Measurements from ENCODE around the gene ITGB4.
"Not testable (repeated sequence)": the region's sequence is repeated elsewhere in the genome, so short reads cannot be mapped to it uniquely, and the experiment has no call there.

ITGB4 gene

GRCh38 chr17:75773808-75774470, 52.7 kb downstream of the ITGB4 start:
- no peak for DNase-seq

DNA sequence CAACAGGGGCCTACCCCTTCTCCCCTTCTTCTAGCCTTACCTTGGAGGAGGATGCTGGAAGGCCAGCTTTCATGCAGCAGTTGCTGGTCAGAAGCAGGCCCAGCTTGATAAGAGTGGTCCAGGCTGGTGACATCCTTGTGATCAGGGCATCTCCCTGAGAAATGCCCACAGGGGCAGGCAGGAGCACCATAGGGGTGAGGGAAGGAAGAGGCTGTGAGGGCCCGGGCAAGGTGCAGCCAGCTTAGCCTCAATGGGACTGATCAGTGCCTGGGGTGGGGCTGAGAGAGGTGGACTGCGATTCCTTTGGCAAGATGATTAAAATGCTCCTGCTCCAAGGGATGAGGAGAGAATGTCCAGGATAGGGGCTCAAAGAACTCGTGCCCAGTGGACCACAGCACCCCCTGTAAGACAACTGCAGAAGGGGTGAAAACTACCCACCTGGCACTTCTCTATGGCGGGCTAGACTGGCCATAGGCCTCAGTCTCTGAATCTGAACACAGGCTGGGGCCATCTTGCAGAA, 53.3 kb downstream of the ITGB4 start:
- peak; percentile 22 for DNase-seq

GRCh38 chr17:75774991-75775668, 53.9 kb downstream of the ITGB4 start:
- peak; percentile 23 for DNase-seq

DNA sequence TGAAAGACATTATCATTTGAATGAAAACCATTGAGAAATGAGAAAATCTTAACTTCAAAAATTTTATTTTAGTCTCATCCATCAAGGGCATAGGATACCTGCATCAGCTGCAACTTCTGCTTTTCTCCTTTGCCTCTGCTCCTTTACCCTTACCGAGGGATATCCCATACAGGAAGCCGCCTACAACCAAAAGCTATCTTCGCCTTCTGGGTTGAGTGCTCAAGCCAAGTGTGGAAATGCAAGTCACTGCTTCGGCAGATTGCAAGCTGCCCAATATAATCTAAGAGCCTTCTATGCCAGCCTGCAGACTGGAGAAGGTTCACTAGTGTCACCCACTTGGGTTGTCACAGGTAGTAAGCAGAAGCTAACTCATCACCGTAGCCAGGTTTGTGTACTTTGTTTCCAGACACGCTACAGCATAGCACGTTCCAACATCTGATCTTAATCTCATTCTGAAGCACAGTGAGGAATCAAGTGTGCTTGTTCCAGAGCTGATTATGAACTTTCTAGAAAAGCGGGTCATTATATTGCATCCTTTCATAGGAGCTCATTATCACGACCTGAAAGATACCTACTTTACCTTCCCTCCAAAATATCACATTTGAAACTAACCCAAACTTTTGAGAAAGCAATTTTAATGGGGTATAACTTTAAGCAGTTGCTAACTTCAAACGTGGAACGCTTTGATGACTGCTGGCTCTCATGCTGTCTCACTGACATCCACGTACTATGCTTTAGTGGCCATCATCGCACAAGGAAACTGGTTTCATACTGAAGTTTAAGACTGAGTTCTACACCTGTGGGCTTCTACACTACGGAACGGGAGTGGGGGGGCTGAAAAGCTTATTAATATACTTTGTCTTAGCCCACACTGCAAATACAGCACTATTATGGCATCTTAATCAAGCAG, 55.4 kb downstream of the ITGB4 start:
- peak; percentile 39 for DNase-seq

DNA sequence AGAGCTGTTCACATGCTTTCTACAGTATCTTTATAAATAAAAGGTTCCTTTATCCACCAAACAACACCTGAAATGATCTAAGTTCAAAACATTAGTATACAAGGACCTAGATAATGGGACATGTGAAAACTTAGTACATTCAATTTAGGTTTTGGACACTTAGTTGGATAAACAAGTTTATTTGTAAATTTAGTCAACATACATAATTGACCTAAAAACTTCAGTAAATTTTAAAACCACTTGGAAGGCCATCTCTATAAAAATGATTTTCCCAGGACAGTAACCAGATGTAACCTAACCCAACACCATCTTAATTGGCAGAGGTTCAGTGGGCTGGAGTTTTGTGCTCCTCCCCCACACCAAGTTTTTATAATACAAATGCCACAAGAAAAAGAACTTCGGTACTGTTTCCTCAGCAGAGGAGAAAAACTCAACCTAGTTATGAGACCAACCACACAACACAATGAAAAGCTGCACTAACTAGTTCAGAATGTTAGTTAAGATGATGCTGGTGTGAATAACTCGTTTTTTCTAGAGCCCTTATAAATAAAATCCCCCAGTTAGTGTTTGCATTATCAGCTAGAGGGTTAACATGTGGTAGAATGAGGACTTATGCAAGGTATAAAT, 56.1 kb downstream of the ITGB4 start:
- DNase-seq = no peak

DNA sequence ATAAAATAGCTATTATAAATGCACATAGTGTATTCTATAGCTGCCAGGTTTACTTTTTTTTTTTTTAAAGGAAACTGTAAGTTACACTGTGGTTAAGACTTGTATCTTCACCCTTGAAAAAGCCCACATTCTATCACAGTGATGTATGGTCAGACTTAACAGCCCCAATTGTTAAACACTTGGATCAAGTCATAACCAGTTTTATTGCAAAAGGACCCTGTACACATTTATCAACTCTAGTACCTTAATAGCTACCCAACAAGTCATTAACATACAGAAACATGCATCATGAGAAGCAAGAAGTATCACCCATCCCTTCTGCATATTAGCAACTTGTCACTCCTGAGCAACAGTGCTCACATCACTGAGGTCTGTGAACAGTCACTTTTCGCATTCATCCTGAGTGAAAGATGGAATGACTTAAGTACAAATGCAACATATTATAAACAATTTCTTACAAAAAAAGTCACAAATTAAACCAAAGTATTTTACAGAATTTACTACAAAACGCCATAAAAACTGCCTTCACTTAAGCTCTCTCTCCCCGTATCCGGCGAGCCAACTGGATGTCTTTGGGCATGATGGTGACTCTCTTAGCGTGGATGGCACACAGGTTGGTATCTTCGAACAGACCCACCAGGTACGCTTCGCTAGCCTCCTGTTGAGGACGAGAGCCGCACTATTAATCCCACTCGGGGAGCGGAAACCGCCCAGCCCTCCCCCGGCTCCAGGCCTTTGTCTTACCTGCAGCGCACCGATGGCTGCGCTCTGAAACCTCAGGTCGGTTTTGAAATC, 57.0 kb downstream of the ITGB4 start:
- DNase-seq = not testable (repeated sequence)

GRCh38 chr17:75778861-75779249, 57.6 kb downstream of the ITGB4 start:
- peak; percentile 84 for DNase-seq

DNA sequence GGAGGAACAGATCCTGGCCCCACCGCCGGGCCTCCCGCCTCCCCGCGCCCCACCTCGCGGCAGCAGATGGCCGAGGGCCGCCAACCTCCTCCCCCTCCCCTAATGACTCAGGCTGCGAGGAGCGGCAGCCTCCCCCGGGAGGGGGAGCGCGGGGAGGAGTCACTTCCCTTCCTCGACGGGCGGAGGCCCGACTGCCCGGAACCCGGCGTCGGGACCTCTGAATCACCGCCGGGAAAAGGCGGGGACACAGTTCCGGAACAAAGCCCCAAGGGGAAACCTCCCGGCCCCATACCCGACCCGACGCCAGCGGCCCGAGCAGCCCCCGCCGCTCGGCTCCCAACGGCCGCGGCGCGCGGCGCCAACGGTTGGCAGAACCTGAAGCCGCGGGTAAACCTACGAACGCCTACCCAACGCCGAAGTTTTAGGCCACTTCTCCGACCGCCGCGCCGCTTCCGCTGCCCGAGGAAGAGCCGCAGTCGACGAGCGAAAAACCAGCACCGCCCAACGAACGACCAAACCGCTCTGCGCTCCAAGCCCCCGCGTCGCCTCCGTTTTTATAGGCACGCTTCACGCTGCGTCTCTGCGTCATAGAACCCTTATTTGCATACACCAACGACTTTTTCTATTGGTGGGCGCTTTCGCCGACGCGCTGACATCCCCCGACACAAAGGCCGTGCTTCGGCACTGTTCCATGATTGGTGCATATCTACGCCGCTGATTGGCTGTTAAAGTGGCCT, 58.2 kb downstream of the ITGB4 start:
- peak; percentile 95 for DNase-seq

DNA sequence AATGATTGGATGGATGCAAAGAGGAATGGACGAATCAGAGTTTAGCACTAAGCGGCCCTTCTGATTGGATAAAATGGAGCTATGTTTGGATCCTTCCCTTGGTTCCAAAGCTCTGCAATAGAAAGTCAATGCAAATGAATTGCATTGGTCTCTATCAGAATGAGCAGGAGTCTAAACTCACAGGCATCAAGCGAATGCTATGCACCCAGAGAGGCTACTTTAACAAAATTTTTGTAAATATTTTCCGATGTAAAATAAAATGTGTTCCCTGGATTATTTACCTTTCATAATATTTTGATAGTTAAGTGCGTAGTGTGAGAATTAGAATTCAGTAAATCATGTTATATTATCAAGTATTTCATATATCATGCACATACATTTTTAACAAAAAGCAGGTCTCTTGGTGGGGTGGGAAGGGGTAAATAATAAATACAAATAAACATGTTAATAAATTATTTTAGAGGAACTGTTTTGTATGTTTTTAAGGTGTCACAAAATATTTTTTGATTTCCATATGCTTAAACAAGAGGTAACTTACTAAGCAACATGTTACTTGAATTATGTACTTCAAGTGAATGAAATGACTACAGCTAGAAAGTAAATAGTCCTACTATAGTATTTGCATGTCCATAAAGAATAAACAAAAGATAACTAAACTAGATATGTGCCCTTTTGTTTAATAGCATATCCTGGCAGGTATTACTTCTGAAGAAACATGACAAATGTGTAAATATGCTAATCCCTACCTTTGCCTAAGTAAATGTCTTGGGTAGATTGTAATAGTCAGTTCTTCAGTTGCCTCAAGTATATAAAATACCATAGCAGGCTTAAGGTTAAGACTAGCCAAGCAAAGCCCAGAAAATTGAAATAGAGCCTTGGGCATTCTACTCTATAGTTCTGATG, 59.0 kb downstream of the ITGB4 start:
- no peak for DNase-seq

DNA sequence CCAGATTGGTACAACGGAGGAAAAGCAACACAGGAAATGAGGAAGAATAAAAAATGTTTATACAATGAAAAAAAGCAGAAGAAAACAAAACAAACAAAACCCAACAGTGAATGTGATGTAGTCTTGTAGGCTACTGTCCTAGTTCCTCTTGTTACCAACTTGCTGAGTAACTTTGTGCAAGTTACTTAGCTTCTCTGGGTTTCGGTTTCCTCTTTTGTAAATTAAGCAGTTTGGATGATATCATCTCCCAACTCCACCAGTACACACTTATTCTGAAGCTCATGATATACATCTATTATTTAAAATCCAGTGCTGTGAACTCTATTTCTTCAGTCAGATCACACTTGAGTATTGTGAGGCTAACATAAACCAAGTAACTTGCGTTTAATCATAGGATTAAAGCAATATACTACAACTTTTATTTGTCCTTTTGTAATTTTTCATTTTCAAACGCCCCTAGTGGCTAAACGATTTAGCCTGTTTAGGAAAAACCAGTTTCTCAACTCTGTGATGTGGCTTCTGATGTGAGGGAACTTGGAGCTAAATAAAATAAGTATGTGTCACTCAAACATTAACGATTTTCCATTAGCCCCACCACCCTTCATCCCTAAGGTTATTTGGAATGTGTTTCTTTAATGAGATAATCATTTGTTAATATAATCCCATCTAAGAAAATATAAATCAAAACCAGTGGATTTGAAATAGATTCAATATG, 62.0 kb downstream of the ITGB4 start:
- no peak for DNase-seq

DNA sequence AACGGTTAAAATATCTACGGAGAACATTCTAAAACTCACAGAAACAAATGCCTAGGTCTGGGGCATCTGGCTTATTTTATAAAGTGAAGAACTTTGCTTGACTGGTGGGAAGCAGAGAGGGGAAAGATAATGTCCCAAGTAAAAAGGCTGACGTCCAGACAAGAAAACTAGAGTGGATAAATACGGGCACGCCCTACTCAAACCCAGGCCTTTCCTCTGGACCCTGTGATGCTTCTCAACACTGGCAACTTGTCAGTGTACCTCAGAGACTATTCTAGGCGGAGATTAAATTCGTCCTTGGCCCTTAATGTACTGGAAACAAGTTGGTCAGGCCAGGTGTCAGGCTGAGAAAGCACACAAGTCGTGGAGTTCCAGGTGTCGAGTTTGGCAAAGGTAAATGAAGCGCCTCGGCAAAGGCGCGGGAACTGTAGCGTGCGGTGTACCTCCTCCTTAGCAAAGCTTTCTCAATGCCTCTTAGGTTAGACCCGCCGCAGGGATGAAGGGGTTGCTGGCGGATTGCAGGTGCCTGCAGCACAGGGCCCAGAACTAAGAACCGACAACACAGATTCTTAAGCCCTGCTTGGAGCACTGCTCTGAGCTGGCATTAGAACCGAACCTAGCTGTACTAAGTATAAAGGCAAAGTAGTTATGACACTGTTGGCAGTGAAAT, 62.7 kb downstream of the ITGB4 start:
- peak; percentile 40 for DNase-seq

DNA sequence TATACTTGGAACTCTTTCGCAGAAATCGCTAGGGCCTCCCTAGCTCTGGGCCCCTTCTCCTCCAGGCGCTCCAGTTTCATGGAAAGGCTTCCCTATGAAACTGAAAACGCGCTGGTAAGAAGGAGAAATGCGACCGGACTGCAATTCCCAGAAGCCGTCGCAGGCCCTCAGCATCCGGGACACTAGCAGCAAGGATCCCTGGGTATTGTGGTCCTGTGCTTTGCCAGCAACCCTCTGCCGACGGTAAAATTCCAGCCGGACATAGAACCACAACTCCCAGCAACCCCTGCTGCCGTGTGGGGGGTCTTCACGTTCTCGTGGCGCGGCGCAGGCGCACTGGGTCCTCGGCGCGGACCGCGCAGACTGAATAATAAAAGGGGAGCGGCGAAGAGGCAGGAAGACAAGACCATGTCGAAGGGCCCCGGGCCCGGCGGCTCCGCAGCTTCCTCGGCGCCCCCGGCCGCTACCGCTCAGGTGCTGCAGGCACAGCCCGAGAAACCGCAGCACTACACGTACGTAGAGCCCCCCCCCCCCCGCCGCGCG, 63.3 kb downstream of the ITGB4 start, which contains the start of gene UNK:
UNK (plus strand) TSS at position 334 of the 543 bp plus-strand sequence; CDS start at position 409, 75 bp downstream.
- DNase-seq = peak; percentile 96

DNA sequence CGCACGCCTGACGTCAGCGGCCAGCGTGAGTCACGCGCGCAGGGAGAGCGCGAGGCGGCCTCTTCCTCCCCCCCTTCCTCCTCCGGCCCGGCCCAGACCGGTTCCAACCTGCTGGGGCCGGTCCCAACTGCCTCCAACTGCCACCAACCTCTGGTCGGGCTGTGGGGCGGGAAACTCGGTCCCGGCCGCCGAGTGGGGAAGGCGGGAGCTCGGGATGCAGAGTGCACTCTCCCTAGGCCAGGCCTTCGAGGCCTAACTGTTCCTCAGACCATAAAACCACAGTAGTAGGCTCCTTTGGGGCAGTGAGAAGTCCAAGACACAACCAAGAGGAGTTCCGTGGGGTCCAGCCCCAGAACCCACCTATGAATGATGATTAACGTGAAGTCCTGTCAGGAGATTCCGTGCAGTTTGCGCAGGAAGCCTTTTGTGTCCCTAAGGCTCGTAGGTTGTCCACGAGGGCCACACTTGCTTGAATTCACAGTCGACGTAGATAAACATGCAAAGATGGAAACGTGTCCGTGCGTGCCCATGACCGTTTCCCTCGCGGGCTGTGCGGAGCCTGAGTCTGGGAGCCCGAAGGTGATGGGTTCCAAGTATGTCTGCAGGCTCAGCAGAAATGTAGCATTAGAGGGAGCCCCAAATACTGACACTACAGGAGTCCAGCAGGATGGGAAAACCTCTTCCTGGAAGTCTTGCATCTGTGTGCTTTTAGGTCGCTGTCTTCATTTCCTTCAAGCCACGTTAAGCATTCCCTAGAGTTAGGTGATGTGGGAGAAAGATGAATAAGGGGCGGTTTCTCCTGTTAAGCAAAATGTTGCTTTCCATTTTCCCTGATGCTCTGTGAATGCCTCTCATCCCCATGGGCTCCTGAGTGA, 64.0 kb downstream of the ITGB4 start:
- peak; percentile 93 for DNase-seq

DNA sequence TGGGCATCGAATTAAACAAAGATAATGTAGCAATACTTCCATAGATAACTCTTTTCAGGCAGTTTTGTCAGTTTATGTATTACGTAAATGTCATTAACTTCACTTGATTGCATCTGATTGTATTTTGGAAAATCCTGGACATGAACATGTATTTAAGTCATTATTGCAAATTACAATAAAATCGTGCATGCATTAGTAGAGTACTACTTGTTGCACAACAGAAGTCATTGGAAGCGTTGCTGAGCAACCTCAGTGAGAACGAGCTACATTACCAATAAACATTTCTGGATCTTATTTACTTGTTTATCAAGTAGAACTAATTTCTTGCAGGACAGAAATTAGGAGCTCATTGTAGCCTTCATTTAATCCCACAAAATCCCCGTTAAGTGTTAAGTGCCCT, 70.0 kb downstream of the ITGB4 start:
- DNase-seq = no peak

GRCh38 chr17:75793460-75793859, 72.2 kb downstream of the ITGB4 start:
- no peak for DNase-seq

GRCh38 chr17:75795820-75796607, 74.8 kb downstream of the ITGB4 start:
- no peak for DNase-seq

DNA sequence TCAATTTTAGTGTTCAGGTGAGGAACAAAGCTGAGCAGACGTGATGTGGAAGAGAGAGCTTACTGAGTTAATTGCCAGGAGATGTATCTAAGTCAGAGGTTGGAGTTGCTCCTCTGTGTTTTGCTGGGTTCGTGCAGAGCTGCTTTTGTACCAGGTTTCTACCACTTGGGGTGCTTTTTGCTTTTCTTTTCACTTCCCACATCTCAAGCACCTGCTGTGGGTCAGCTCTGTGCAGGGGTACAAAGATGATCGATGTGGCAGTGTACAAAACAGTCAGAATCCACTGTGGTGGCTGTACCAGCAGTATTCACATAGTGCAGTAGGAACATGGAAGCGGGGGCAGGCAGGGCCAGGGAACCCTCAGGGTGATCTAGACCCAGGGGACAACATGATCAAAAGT, 78.1 kb downstream of the ITGB4 start:
- no peak for DNase-seq
